Activated CD8-positive, alpha-beta T cell treated with anti-CD3 and anti-CD28 coated beads, Interleukin-2, amount 10 ng/mL, durations not matched to agents 7 days and 5 days (primary cell): Measurements from ENCODE around the gene KCND3. TPM values are rescaled to one million over a fixed set of nuclear protein-coding genes. Genes with fewer than 3 reads are reported as not detected.

Experiments used
- ATAC-seq: fragments of 150-1000 bp; cut with Tn5 transposase; one replicate; pipeline ENCODE4 v1.10.0; 2021; ENCODE audit warnings: moderate library complexity
- CTCF ChIA-PET: fragments of 350-600 bp; sonication (Branson Sonifier 250); formaldehyde crosslinking; loops from one replicate; lab custom pipeline; 2021; ENCODE audit warnings: antibody characterized with exemption; lab: Charles Lee
- POLR2A ChIA-PET: fragments of 350-600 bp; sonication (Branson Sonifier 250); formaldehyde crosslinking; loops from one replicate; lab custom pipeline; 2021; ENCODE audit warnings: antibody characterized with exemption; lab: Charles Lee
- DNase-seq: peaks from one replicate; pipeline ENCODE4 v3.0.0-alpha.2; 2020
- H3K27ac Mint-ChIP-seq: one replicate; pipeline ENCODE4 v1.8.0; 2021; ENCODE audit warnings: mild to moderate bottlenecking, mixed read lengths
- H3K27me3 Mint-ChIP-seq: one replicate; pipeline ENCODE4 v1.8.0; 2021; ENCODE audit warnings: low read depth, mixed read lengths
- H3K36me3 Mint-ChIP-seq: one replicate; pipeline ENCODE4 v1.8.0; 2021; ENCODE audit warnings: low read depth, mixed read lengths
- H3K4me1 Mint-ChIP-seq: one replicate; pipeline ENCODE4 v1.8.0; 2021; ENCODE audit warnings: low read depth, mixed read lengths
- H3K4me3 Mint-ChIP-seq: one replicate; pipeline ENCODE4 v1.8.0; 2021; ENCODE audit warnings: mild to moderate bottlenecking, mixed read lengths
- H3K9me3 Mint-ChIP-seq: one replicate; pipeline ENCODE4 v1.8.0; 2022; ENCODE audit warnings: mixed read lengths; ENCODE audit not compliant: insufficient read depth
- total RNA-seq, 2 experiments: library from RNA; stranded (reverse); gene quantifications; one replicate each; pipeline ENCODE4 v1.2.3, GENCODE V29; 2021

Gene KCND3
- total RNA-seq, 2 experiments from 2014 or later: not detected

GRCh38 chr1:111928531-111928930 lies 60.9 kb downstream of the KCND3 start:
- DNase-seq (no peak), ATAC-seq (no peak)
- ChIA-PET CTCF (no interaction called here), POLR2A (no interaction called here)
- Mint-ChIP-seq H3K4me3 (no peak overlapping the region), H3K4me1 (no peaks in the 10 kb centered on the region), H3K9me3 (no peaks in the 10 kb centered on the region), H3K36me3 (no peaks in the 10 kb centered on the region), H3K27ac (no peak overlapping the region), H3K27me3 (peaks cover under 1% of the 10 kb centered on the region)

GRCh38 chr1:111927652-111928051 lies 61.8 kb downstream of the KCND3 start:
- Mint-ChIP-seq H3K4me3 (no peak overlapping the region), H3K27ac (no peak overlapping the region), H3K9me3 (no peaks in the 10 kb centered on the region), H3K4me1 (no peaks in the 10 kb centered on the region), H3K27me3 (peaks cover 4% of the 10 kb centered on the region), H3K36me3 (no peaks in the 10 kb centered on the region)
- DNase-seq (no peak), ATAC-seq (no peak)
- POLR2A ChIA-PET: no interaction called here
- CTCF ChIA-PET: no interaction called here

GRCh38 chr1:111924786-111925185 lies 64.7 kb downstream of the KCND3 start:
- CTCF ChIA-PET: no interaction called here
- peaks cover 16% of the 10 kb centered on the region for H3K27me3 Mint-ChIP-seq
- H3K27ac Mint-ChIP-seq: no peak overlapping the region

DNA sequence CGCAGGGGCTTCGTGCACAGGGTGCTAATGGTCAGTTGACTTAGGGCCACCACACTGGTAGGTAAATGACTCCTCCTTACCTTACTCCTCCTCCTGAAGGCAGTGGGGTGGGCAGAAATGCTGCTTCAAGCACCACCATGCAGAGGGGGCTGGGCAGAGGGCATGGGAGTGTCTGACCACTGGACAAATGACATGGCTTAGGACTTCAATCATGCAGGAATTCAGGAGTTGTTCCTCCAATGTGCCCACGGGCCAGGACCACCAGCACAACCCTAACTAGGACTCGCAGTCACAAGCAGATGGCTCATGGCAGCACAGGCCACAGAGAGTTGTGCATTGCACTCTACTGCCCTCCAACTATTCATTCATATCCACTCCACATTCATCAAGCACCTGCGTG lies 65.7 kb downstream of the KCND3 start:
- ATAC-seq: no peak
- Mint-ChIP-seq H3K4me1 (no peaks in the 10 kb centered on the region), H3K4me3 (no peak overlapping the region), H3K27ac (no peak overlapping the region), H3K27me3 (peaks cover 24% of the 10 kb centered on the region), H3K9me3 (no peaks in the 10 kb centered on the region), H3K36me3 (no peaks in the 10 kb centered on the region)
- POLR2A ChIA-PET: no interaction called here
- CTCF ChIA-PET: no interaction called here
- DNase-seq: no peak

More at GRCh38 chr1:111924786-111925185, 64.7 kb downstream of the KCND3 start:
- H3K9me3 Mint-ChIP-seq: no peaks in the 10 kb centered on the region
- ATAC-seq (no peak), DNase-seq (no peak)
- no peaks in the 10 kb centered on the region for H3K36me3 Mint-ChIP-seq
- no peaks in the 10 kb centered on the region for H3K4me1 Mint-ChIP-seq
- H3K4me3 Mint-ChIP-seq: no peak overlapping the region
- POLR2A ChIA-PET: no interaction called here

DNA sequence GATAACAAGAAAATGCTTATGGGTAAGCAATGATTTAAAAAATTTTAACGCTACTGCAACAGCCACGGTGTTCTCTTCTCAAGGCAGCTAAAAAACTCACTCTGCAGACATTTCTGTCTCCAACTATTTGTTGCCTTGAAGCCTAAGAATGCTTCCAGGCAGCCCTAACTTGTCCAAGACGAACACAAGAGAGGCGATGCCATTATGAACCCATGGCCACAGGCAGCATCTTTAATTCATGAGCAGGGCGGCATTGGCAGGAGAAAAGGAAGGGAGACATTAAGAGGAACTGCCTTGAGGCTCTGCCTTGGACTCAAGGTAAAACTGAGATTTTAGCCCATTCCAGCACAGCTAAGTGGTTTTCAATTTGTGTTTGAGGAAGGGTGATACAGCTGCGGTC lies 67.5 kb downstream of the KCND3 start:
- Mint-ChIP-seq H3K4me3 (no peak overlapping the region), H3K27me3 (peaks cover 25% of the 10 kb centered on the region), H3K4me1 (no peaks in the 10 kb centered on the region), H3K36me3 (no peaks in the 10 kb centered on the region), H3K27ac (no peak overlapping the region), H3K9me3 (no peaks in the 10 kb centered on the region)
- ATAC-seq (no peak), DNase-seq (no peak)
- POLR2A ChIA-PET: no interaction called here
- CTCF ChIA-PET: no interaction called here

DNA sequence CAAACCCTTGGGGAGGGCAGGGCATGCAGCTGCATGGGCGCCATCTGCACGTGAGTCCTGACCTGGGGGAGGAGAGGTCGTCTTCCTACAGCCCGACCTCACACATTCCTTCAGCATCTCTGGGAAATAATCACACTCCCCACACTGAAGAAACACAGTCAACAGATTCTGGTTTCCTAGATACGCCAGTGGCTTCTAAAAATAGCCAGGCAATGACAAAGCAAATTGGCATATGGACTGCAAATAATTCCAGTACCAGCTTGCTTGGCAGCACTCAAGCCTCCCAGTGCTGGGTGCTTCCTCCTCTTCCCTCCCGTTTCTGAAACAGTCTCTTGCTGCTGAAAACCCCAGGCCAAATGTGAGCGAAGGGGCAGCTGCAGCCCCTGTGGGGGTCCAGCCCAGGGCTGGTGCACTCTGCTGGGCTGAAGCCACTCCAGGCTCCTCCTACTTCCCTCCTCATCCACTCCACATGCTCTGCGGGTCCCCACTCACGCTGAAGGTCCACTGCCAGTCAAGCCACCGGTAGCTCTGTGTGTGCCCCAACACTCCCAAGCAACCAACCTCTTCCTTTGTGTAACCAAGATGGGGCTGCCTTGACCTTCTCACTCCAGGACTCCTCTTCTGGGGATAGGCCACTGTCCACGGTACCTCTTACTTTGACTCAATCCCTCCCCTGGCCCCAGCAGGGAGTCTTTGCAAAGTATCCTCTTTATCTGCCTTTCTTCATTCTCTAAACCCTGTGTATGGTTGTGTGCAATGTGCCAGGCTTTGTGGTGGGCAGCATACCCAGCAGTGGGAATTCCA lies 69.0 kb downstream of the KCND3 start:
- ATAC-seq (no peak), DNase-seq (no peak)
- Mint-ChIP-seq H3K4me1 (no peaks in the 10 kb centered on the region), H3K27me3 (peaks cover 27% of the 10 kb centered on the region), H3K9me3 (no peaks in the 10 kb centered on the region), H3K27ac (no peak overlapping the region), H3K4me3 (no peak overlapping the region), H3K36me3 (no peaks in the 10 kb centered on the region)
- POLR2A ChIA-PET: no interaction called here
- CTCF ChIA-PET: interaction anchor here (1.0 kb wide), 1 partner anchor 439 kb away, joined by 3 read pairs; no protein-coding TSS in a partner anchor

- H3K4me1 Mint-ChIP-seq: no peaks in the 10 kb centered on the region
- peaks cover 15% of the 10 kb centered on the region for H3K27me3 Mint-ChIP-seq
- DNase-seq: no peak
- H3K4me3 Mint-ChIP-seq: no peak overlapping the region
- no peak overlapping the region for H3K27ac Mint-ChIP-seq
- ATAC-seq: no peak
- ChIA-PET CTCF (no interaction called here), POLR2A (no interaction called here)
- no peaks in the 10 kb centered on the region for H3K9me3 Mint-ChIP-seq
- H3K36me3 Mint-ChIP-seq: no peaks in the 10 kb centered on the region
These were observed 77.5 kb downstream of the KCND3 start for GRCh38 chr1:111911776-111912515.

DNA sequence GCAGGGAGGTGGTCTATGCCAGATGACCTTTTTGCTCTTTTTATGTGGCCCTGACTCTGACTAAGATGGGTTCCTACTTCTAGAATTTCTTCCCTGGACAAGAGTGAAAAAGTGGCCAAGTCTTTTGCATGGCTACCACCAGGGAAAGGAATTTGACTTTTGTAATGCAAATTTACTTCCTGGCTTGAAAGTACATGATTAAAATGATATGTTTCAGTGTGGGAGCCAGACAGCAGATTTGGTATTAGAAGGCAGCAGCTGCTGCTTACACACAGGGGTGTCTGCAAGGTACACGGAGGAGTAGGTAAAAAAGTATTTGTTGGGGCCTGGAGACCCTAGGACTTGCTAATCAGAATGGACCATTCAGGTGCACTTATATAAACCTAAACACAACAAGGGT lies 78.4 kb downstream of the KCND3 start:
- ChIA-PET CTCF (no interaction called here), POLR2A (no interaction called here)

DNA sequence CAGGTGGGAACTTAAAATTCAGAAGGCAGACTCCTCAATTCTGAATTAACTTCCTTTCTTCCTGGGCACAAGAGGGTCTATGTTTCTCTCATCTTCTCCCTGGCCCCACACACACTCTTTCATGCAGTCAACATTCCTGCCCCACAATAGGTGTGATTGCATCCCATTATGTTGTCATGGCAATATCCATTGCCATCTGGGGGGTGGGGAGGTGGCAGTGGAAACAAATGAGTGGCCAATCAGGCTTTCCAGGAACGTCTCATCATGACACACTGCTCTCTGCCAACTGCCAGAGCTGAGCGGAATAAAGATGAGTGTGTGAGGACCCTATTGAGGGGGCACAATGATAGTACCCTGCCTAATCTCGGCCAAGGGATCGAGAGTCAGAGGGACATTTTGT lies 80.4 kb downstream of the KCND3 start:
- Mint-ChIP-seq H3K27ac (no peak overlapping the region), H3K9me3 (no peaks in the 10 kb centered on the region), H3K36me3 (no peaks in the 10 kb centered on the region), H3K4me3 (no peak overlapping the region), H3K27me3 (peaks cover 14% of the 10 kb centered on the region), H3K4me1 (peaks cover 3% of the 10 kb centered on the region)
- POLR2A ChIA-PET: no interaction called here
- ATAC-seq (no peak), DNase-seq (no peak)
- CTCF ChIA-PET: no interaction called here

More for the DNA sequence above, 78.4 kb downstream of the KCND3 start:
- no peaks in the 10 kb centered on the region for H3K9me3 Mint-ChIP-seq
- ATAC-seq (no peak), DNase-seq (no peak)
- no peaks in the 10 kb centered on the region for H3K4me1 Mint-ChIP-seq
- no peaks in the 10 kb centered on the region for H3K36me3 Mint-ChIP-seq
- H3K27ac Mint-ChIP-seq: no peak overlapping the region
- no peak overlapping the region for H3K4me3 Mint-ChIP-seq
- H3K27me3 Mint-ChIP-seq: peaks cover 19% of the 10 kb centered on the region

GRCh38 chr1:111908011-111908621 lies 81.4 kb downstream of the KCND3 start:
- no peaks in the 10 kb centered on the region for H3K36me3 Mint-ChIP-seq
- DNase-seq (no peak), ATAC-seq (no peak)
- peaks cover 14% of the 10 kb centered on the region for H3K27me3 Mint-ChIP-seq
- H3K27ac Mint-ChIP-seq: no peak overlapping the region
- H3K4me1 Mint-ChIP-seq: peaks cover 3% of the 10 kb centered on the region
- CTCF ChIA-PET: no interaction called here
- POLR2A ChIA-PET: no interaction called here
- no peaks in the 10 kb centered on the region for H3K9me3 Mint-ChIP-seq
- H3K4me3 Mint-ChIP-seq: no peak overlapping the region

DNA sequence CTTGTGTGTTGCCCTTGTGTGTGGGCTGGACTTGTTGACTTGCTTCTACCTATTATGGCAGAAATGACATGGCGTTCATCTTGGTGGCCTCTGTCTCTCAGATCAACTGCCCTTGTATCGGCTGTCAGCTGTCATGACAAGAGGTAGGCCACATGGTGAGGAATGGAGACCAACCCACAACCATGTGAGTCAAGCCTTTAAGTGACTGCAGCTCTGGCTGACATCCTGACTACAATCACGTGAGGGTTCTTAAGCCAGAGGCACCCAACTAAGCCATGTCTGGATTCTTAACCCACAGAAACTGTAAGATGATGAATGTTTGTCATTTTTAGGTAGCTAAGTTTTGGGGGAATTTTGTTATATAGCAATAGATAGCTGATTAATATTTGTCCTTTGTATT lies 82.1 kb downstream of the KCND3 start:
- H3K27me3 Mint-ChIP-seq: peaks cover 14% of the 10 kb centered on the region
- ATAC-seq: no peak
- CTCF ChIA-PET: no interaction called here
- POLR2A ChIA-PET: no interaction called here
- no peaks in the 10 kb centered on the region for H3K36me3 Mint-ChIP-seq
- peaks cover 3% of the 10 kb centered on the region for H3K4me1 Mint-ChIP-seq
- H3K4me3 Mint-ChIP-seq: no peak overlapping the region
- DNase-seq: no peak
- H3K9me3 Mint-ChIP-seq: no peaks in the 10 kb centered on the region
- no peak overlapping the region for H3K27ac Mint-ChIP-seq

DNA sequence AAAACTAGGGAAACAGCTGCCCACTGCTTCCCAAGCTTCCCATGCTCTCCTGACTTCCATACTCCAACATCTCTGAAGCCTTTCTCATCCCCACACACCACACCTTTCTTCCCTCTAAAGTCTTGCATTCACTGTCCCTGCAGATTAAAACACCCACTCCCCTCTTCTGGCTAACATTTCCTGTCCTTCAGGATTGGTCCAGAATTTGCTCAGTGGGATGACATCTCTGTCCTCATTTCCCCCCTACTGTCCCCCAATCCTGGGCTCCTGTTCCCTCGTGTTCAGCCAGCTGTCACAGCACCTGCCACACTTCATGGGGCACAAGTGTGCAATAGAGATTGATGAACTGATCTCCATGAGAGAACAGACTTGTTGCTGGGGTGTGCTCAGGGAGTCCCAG lies 82.7 kb downstream of the KCND3 start:
- H3K36me3 Mint-ChIP-seq: no peaks in the 10 kb centered on the region
- DNase-seq: no peak
- no peak overlapping the region for H3K4me3 Mint-ChIP-seq
- peaks cover 3% of the 10 kb centered on the region for H3K4me1 Mint-ChIP-seq
- no peak for ATAC-seq
- POLR2A ChIA-PET: no interaction called here
- H3K27me3 Mint-ChIP-seq: peaks cover 14% of the 10 kb centered on the region
- no peaks in the 10 kb centered on the region for H3K9me3 Mint-ChIP-seq
- H3K27ac Mint-ChIP-seq: no peak overlapping the region
- CTCF ChIA-PET: no interaction called here
